Esophagus muscularis mucosa (tissue), 4 donors: ENCODE measurements around the gene USP13.

Source experiments
- CTCF ChIP-seq, 3 experiments: fragments of 200-600 bp in 2 of 3; fragments of 450-650 bp in 1 of 3; sonication (generic) in 2 of 3; IDR thresholded peaks; one replicate each; pipeline ENCODE4 v1.5.1; 2017 to 2019; ENCODE audit warnings: antibody characterized with exemption in 3 of 3, mild to moderate bottlenecking in 2 of 3, moderate library complexity in 1 of 3
- EP300 ChIP-seq: sonication (generic); formaldehyde crosslinking; IDR thresholded peaks from one replicate; pipeline ENCODE4 v1.6.1; 2017; ENCODE audit warnings: antibody characterized with exemption
- POLR2A ChIP-seq: fragments of 450-650 bp; IDR thresholded peaks from one replicate; pipeline ENCODE4 v1.6.1; 2017; ENCODE audit warnings: antibody characterized with exemption, moderate library complexity, mild to moderate bottlenecking, low read depth
- POLR2AphosphoS5 ChIP-seq, 2 donors: sonication (generic); formaldehyde crosslinking; IDR thresholded peaks; one replicate each; pipeline ENCODE4 v1.6.1; 2017; ENCODE audit warnings: antibody characterized with exemption in 2 of 2

- no peak for TF ChIP-seq CTCF (IDR thresholded peaks at IDR 0.05)
- no peak for TF ChIP-seq POLR2A
- no peak for TF ChIP-seq POLR2AphosphoS5 (IDR thresholded peaks at IDR 0.05)
- TF ChIP-seq EP300 = no peak
These were observed 46.2 kb upstream of the USP13 start for GRCh38 chr3:179606534-179607085.
